Activated B cell treated with CpG ODN at 0.5 μM for 24 hours (primary cell): ENCODE measurements around the gene PRKN. TPM values are rescaled to one million over a fixed set of nuclear protein-coding genes. Genes with fewer than 3 reads are reported as not detected.

Experiments
- ATAC-seq: fragments of 200-7000 bp; cut with Tn5 transposase; one replicate; pipeline ENCODE4 v1.10.0; 2021; ENCODE audit warnings: low read depth, mild to moderate bottlenecking, moderate library complexity
- CTCF ChIA-PET: fragments of 350-600 bp; sonication (Branson Sonifier 250); formaldehyde crosslinking; loops from one replicate; lab custom pipeline; 2021; ENCODE audit warnings: antibody characterized with exemption; lab: Charles Lee
- POLR2A ChIA-PET: fragments of 350-600 bp; sonication (Branson Sonifier 250); formaldehyde crosslinking; loops from one replicate; lab custom pipeline; 2021; ENCODE audit warnings: antibody characterized with exemption; lab: Charles Lee
- DNase-seq: peaks from one replicate; pipeline ENCODE4 v3.0.0; 2022
- H3K27ac Mint-ChIP-seq: one replicate; pipeline ENCODE4 v1.8.0; 2020; ENCODE audit warnings: mixed read lengths
- H3K27me3 Mint-ChIP-seq: one replicate; pipeline ENCODE4 v1.8.0; 2021; ENCODE audit warnings: mixed read lengths
- H3K36me3 Mint-ChIP-seq: one replicate; pipeline ENCODE4 v1.8.0; 2021; ENCODE audit warnings: low read depth, mixed read lengths
- H3K4me1 Mint-ChIP-seq: one replicate; pipeline ENCODE4 v1.8.0; 2021; ENCODE audit warnings: mixed read lengths
- H3K4me3 Mint-ChIP-seq: one replicate; pipeline ENCODE4 v1.8.0; 2020; ENCODE audit warnings: mild to moderate bottlenecking, mixed read lengths
- H3K9me3 Mint-ChIP-seq: one replicate; pipeline ENCODE4 v1.8.0; 2020; ENCODE audit warnings: mixed read lengths
- CTCF ChIP-seq: fragments of 200-600 bp; IDR thresholded peaks from one replicate; pipeline ENCODE4 v1.8.0; 2022; ENCODE audit warnings: antibody characterized with exemption, mild to moderate bottlenecking
- intact Hi-C: fragments of 100-400 bp; cut with micrococcal nuclease; formaldehyde crosslinking; loops from one replicate; pipeline ENCODE4 v1.15.1; 2024
- total RNA-seq: library from RNA; stranded (reverse); gene quantifications from 2 replicates; pipeline ENCODE4 v1.2.3, GENCODE V29; 2022

PRKN gene
- total RNA-seq, 1 donor from 2014 or later: 2.3 TPM

- H3K9me3 Mint-ChIP-seq: peaks cover 10% of the 10 kb centered on the region
- intact Hi-C loops: no loop called here
- CTCF ChIA-PET: no interaction called here
- DNase-seq (no peak), ATAC-seq (no peak)
- POLR2A ChIA-PET: no interaction called here
- H3K27me3 Mint-ChIP-seq: no peaks in the 10 kb centered on the region
- H3K4me3 Mint-ChIP-seq: no peak overlapping the region
- TF ChIP-seq CTCF: no peak
- no peak overlapping the region for H3K27ac Mint-ChIP-seq
- no peaks in the 10 kb centered on the region for H3K36me3 Mint-ChIP-seq
- no peaks in the 10 kb centered on the region for H3K4me1 Mint-ChIP-seq
These were observed 412.3 kb downstream of the PRKN start for GRCh38 chr6:162315291-162315690.

- ATAC-seq (no peak), DNase-seq (no peak)
- intact Hi-C loops: no loop called here
- Mint-ChIP-seq H3K27me3 (no peaks in the 10 kb centered on the region), H3K36me3 (no peaks in the 10 kb centered on the region), H3K4me3 (no peak overlapping the region), H3K4me1 (no peaks in the 10 kb centered on the region), H3K9me3 (peaks cover 15% of the 10 kb centered on the region), H3K27ac (no peak overlapping the region)
- ChIA-PET CTCF (no interaction called here), POLR2A (no interaction called here)
- TF ChIP-seq CTCF: no peak
These were observed 413.5 kb downstream of the PRKN start for GRCh38 chr6:162313922-162314660.

- Mint-ChIP-seq H3K9me3 (peaks cover 9% of the 10 kb centered on the region), H3K27ac (no peak overlapping the region), H3K36me3 (no peaks in the 10 kb centered on the region), H3K27me3 (no peaks in the 10 kb centered on the region), H3K4me3 (no peak overlapping the region), H3K4me1 (no peaks in the 10 kb centered on the region)
- ATAC-seq (no peak), DNase-seq (no peak)
- intact Hi-C loops: no loop called here
- no peak for TF ChIP-seq CTCF
- CTCF ChIA-PET: no interaction called here
- POLR2A ChIA-PET: no interaction called here
These were observed 419.7 kb downstream of the PRKN start for GRCh38 chr6:162307865-162308264.

GRCh38 chr6:162306616-162307015 lies 420.9 kb downstream of the PRKN start:
- Mint-ChIP-seq H3K36me3 (no peaks in the 10 kb centered on the region), H3K27me3 (no peaks in the 10 kb centered on the region), H3K4me3 (no peak overlapping the region), H3K4me1 (no peaks in the 10 kb centered on the region), H3K27ac (no peak overlapping the region), H3K9me3 (peaks cover 7% of the 10 kb centered on the region)
- DNase-seq (no peak), ATAC-seq (no peak)
- CTCF ChIA-PET: no interaction called here
- intact Hi-C loops: no loop called here
- no peak for TF ChIP-seq CTCF
- POLR2A ChIA-PET: no interaction called here

GRCh38 chr6:162301128-162301527 lies 426.4 kb downstream of the PRKN start:
- ATAC-seq (no peak), DNase-seq (no peak)
- Mint-ChIP-seq H3K4me1 (no peaks in the 10 kb centered on the region), H3K9me3 (no peaks in the 10 kb centered on the region), H3K36me3 (no peaks in the 10 kb centered on the region), H3K27me3 (no peaks in the 10 kb centered on the region), H3K4me3 (no peak overlapping the region), H3K27ac (no peak overlapping the region)
- CTCF ChIA-PET: no interaction called here
- TF ChIP-seq CTCF: no peak
- intact Hi-C loops: no loop called here
- POLR2A ChIA-PET: no interaction called here
